Transverse colon (tissue), 4 donors: ENCODE results near the gene MAPK8IP3. TPM values are rescaled to one million over a fixed set of nuclear protein-coding genes. Genes with fewer than 3 reads are reported as not detected.

Experiments used
- DNase-seq: peaks from one replicate; pipeline ENCODE4 v3.0.0-alpha.2; 2019
- H3K27ac ChIP-seq, 4 donors: fragments of 200-600 bp; sonication (generic); 2 replicates each; pipeline ENCODE4 v1.5.1; 2016 to 2018; ENCODE audit warnings: inconsistent platforms in 4 of 4
- H3K27me3 ChIP-seq: fragments of 200-600 bp; sonication (generic); 2 replicates; pipeline ENCODE4 v1.5.1; 2017; ENCODE audit warnings: inconsistent platforms
- H3K36me3 ChIP-seq, 4 donors: fragments of 200-600 bp; sonication (generic); 2 replicates each; pipeline ENCODE4 v1.5.1; 2017 to 2019; ENCODE audit warnings: inconsistent platforms in 4 of 4
- H3K4me1 ChIP-seq, 4 donors: fragments of 200-600 bp; sonication (generic); 2 replicates each; pipeline ENCODE4 v1.5.1; 2017 to 2020; ENCODE audit warnings: inconsistent platforms in 4 of 4
- H3K4me3 ChIP-seq, 4 donors: fragments of 200-600 bp; sonication (generic); 1 replicate in 1 of 4; 2 replicates in 3 of 4; pipeline versions ENCODE4 v1.5.1 to v1.6.1; 2017 to 2019; ENCODE audit warnings: inconsistent platforms in 4 of 4
- H3K9me3 ChIP-seq, 2 donors: fragments of 200-600 bp; sonication (generic); 2 replicates each; pipeline ENCODE4 v1.5.1; 2017 to 2019; ENCODE audit warnings: inconsistent platforms in 2 of 2
- CTCF ChIP-seq, 5 experiments: fragments of 200-600 bp in 3 of 5; fragments of 450-650 bp in 2 of 5; sonication (generic) in 3 of 5; IDR thresholded peaks; 1 replicate in 2 of 5; 2 replicates in 3 of 5; pipeline ENCODE4 v1.5.1; 2016 to 2017; ENCODE audit warnings: antibody characterized with exemption in 5 of 5, inconsistent platforms in 3 of 5, mild to moderate bottlenecking in 2 of 5, moderate library complexity in 1 of 5
- EP300 ChIP-seq: sonication (generic); formaldehyde crosslinking; IDR thresholded peaks from one replicate; pipeline ENCODE4 v1.6.1; 2017; ENCODE audit warnings: antibody characterized with exemption, low read depth
- POLR2A ChIP-seq: fragments of 450-650 bp; IDR thresholded peaks from one replicate; pipeline ENCODE4 v1.6.1; 2016; ENCODE audit warnings: antibody characterized with exemption, mild to moderate bottlenecking, moderate library complexity
- POLR2AphosphoS5 ChIP-seq, 3 donors: sonication (generic); formaldehyde crosslinking; IDR thresholded peaks; one replicate each; pipeline ENCODE4 v1.6.1; 2016; ENCODE audit warnings: antibody characterized with exemption in 3 of 3
- WGBS, 2 donors: methylation state at CpG; one replicate each; pipeline ENCODE4 v1.1.5; 2018; ENCODE audit warnings: low coverage in 1 of 2; 5-methylcytosine and 5-hydroxymethylcytosine counted together
- in situ Hi-C, 4 donors: fragments of 200-750 bp; cut with MboI; loops; one replicate each; pipeline versions ENCODE4 v1.15.0 to v1.15.1; 2017; ENCODE audit warnings: low sequenced_read_pairs in 3 of 4, low pct_ligation_motif_present in 1 of 4, low pct_unique_long_range_greater_than_20kb in 1 of 4
- intact Hi-C: fragments of 100-400 bp; cut with DNase I; formaldehyde crosslinking; loops from one replicate; pipeline ENCODE4 v1.15.1; 2023; ENCODE audit warnings: low total_unique reads
- total RNA-seq, 4 donors: library from RNA; depleted of rRNA; stranded (reverse); fragments of >200 nt; gene quantifications; one replicate each; pipeline ENCODE4 v1.1.0, GENCODE V29; 2016

Gene MAPK8IP3
- total RNA-seq, 4 donors from 2014 or later, result 74.0 to 250 (median 138) TPM

- no peak overlapping the region for H3K27ac ChIP-seq
- WGBS, 2 donors, result 85 to 95% methylated on average over 7 to 9 of the region's 10 CpGs
- intact Hi-C loops, result no loop called here
- H3K4me3 ChIP-seq, result no peak overlapping the region
- H3K36me3 ChIP-seq, result peaks cover 0 to 25% (median 11%) of the 10 kb centered on the region in 4 donors
- H3K4me1 ChIP-seq, result peaks cover 0 to 2% (median 1%) of the 10 kb centered on the region in 4 donors
- DNase-seq, result no peak
- TF ChIP-seq POLR2A (no peak), POLR2AphosphoS5 (IDR thresholded peaks at IDR 0.05) (no peak), EP300 (no peak), CTCF (IDR thresholded peaks at IDR 0.05) (no peak)
- in situ Hi-C loops, result no loop called here
- no peaks in the 10 kb centered on the region for H3K27me3 ChIP-seq
- no peaks in the 10 kb centered on the region for H3K9me3 ChIP-seq
These were observed 101.6 kb downstream of the MAPK8IP3 start for GRCh38 chr16:1807626-1808025.

GRCh38 chr16:1808691-1809090 is 102.7 kb downstream of the MAPK8IP3 start:
- H3K4me1 ChIP-seq, result peaks cover 0 to 8% (median 6%) of the 10 kb centered on the region in 4 donors
- TF ChIP-seq POLR2A, result no peak
- no peak for TF ChIP-seq EP300
- TF ChIP-seq POLR2AphosphoS5 (IDR thresholded peaks at IDR 0.05), result no peak
- no peak for TF ChIP-seq CTCF (IDR thresholded peaks at IDR 0.05)
- peaks cover 0 to 25% (median 11%) of the 10 kb centered on the region in 4 donors for H3K36me3 ChIP-seq
- WGBS, 2 donors, result 86 to 100% methylated on average over 1 to 18 of the region's 18 CpGs
- in situ Hi-C loops (no loop called here), intact Hi-C loops (no loop called here)
- H3K27ac ChIP-seq, result no peak overlapping the region
- no peak overlapping the region for H3K4me3 ChIP-seq
- no peaks in the 10 kb centered on the region for H3K27me3 ChIP-seq
- no peak for DNase-seq
- no peaks in the 10 kb centered on the region for H3K9me3 ChIP-seq

GRCh38 chr16:1809281-1809801 is 103.3 kb downstream of the MAPK8IP3 start:
- intact Hi-C loops (no loop called here), in situ Hi-C loops (no loop called here)
- Histone ChIP-seq H3K27ac (no peak overlapping the region), H3K4me3 (no peak overlapping the region), H3K36me3 (peaks cover 0 to 25% (median 11%) of the 10 kb centered on the region in 4 donors), H3K27me3 (no peaks in the 10 kb centered on the region), H3K4me1 (peaks cover 0 to 8% (median 6%) of the 10 kb centered on the region in 4 donors), H3K9me3 (no peaks in the 10 kb centered on the region)
- no peak for TF ChIP-seq POLR2A
- TF ChIP-seq EP300, result no peak
- no peak for TF ChIP-seq CTCF (IDR thresholded peaks at IDR 0.05)
- TF ChIP-seq POLR2AphosphoS5 (IDR thresholded peaks at IDR 0.05), result no peak
- DNase-seq, result peak; percentile 30
- WGBS, 2 donors, result 70 to 85% methylated on average over 4 to 24 of the region's 28 CpGs

DNA sequence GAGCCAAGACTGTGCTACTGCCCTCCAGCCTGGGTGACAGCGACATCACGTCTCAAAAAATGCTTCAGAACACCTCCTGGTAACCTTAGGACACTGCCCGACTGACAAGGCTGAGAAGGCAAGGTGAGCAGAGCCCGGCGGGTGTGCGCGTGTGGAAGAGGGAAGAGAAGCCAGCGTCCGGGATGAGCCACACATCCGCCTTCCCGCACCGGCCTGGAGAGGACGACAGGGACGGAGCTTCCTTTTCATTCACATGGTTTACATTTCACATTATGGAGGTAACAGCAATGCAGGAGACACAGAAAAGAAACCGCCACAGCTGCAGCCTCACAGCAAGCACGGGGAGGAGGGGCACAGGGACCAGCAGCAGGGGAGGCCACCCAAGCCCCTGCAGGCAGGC is 104.1 kb downstream of the MAPK8IP3 start:
- WGBS, 2 donors, result 93 to 100% methylated on average over 3 to 16 of the region's 16 CpGs
- TF ChIP-seq POLR2A (no peak), EP300 (no peak), POLR2AphosphoS5 (IDR thresholded peaks at IDR 0.05) (no peak), CTCF (IDR thresholded peaks at IDR 0.05) (no peak)
- Histone ChIP-seq H3K4me3 (no peak overlapping the region), H3K4me1 (peaks cover 0 to 8% (median 6%) of the 10 kb centered on the region in 4 donors), H3K36me3 (peaks cover 0 to 25% (median 11%) of the 10 kb centered on the region in 4 donors), H3K27me3 (no peaks in the 10 kb centered on the region), H3K9me3 (no peaks in the 10 kb centered on the region), H3K27ac (no peak overlapping the region)
- in situ Hi-C loops, result no loop called here
- no peak for DNase-seq
- intact Hi-C loops, result no loop called here
